ENCODE data around the gene ZNF408.

GRCh38 chr11:46705070-46705688 is 4.3 kb downstream of the ZNF408 start:
- TF ChIP-seq POLR2AphosphoS5 (IDR thresholded peaks at IDR 0.05; ENCODE audit: low read depth, low read length) (no peak), DNMT3B (CRISPR knock-in tag; conservative IDR thresholded peaks at IDR 0.05) (no peak), SMC3 (IDR thresholded peaks at IDR 0.05; ENCODE audit: low read length) (no peak), ZNF468 (CRISPR knock-in tag; IDR thresholded peaks at IDR 0.05) (no peak), ZNF446 (CRISPR knock-in tag; IDR thresholded peaks at IDR 0.05) (no peak), SRSF4 (IDR thresholded peaks at IDR 0.05; ENCODE audit: low read depth, low read length, poor library complexity, severe bottlenecking) (no peak), PRPF4 (IDR thresholded peaks at IDR 0.05; ENCODE audit: low read depth, low read length, poor library complexity, severe bottlenecking) (no peak)
